IMR-90 (cell line): Measurements from ENCODE around the gene RIMS3. TPM values are rescaled to one million over a fixed set of nuclear protein-coding genes. Genes with fewer than 3 reads are reported as not detected.

Source experiments
- ATAC-seq: fragments of 200-7000 bp; cut with Tn5 transposase; 2 replicates; pipeline ENCODE4 v1.9.1; 2020; ENCODE audit warnings: low read depth, mild to moderate bottlenecking, moderate library complexity
- BruUV-seq: library from RNA; stranded (reverse); fragments of 400-500 nt; replicated peaks from 2 replicates; lab custom pipeline; 2021; lab: Mats Ljungman, UMichigan
- CTCF ChIA-PET: fragments of 300-600 bp; formaldehyde crosslinking; extraction: SDS; loops from one replicate; lab custom pipeline; 2021; ENCODE audit warnings: antibody characterized with exemption; lab: Yijun Ruan, JAX
- POLR2A ChIA-PET: fragments of 300-600 bp; sonication (Branson Sonifier 250); formaldehyde crosslinking; loops from one replicate; lab custom pipeline; 2022; ENCODE audit warnings: antibody characterized with exemption; ENCODE audit not compliant: unreplicated experiment; lab: Charles Lee
- DNase-seq: peaks from one replicate; pipeline ENCODE4 v3.0.0; 2013
- H2AFZ ChIP-seq: replicated peaks from 2 replicates; pipeline ENCODE3; 2013; ENCODE audit warnings: low read length, mild to moderate bottlenecking; ENCODE audit not compliant: poor library complexity
- H2AK5ac ChIP-seq: 2 replicates; pipeline ENCODE4 v1.6.1; 2013; ENCODE audit warnings: low read depth, low read length, inconsistent platforms
- H2AK9ac ChIP-seq: replicated peaks from 2 replicates; pipeline ENCODE3; 2013; ENCODE audit warnings: mild to moderate bottlenecking, low read depth, low read length, moderate library complexity; ENCODE audit not compliant: poor library complexity
- H2BK120ac ChIP-seq: 2 replicates; pipeline ENCODE4 v1.6.1; 2013; ENCODE audit warnings: low read depth, low read length, inconsistent platforms
- H2BK15ac ChIP-seq: 3 replicates; pipeline ENCODE4 v1.6.1; 2013; ENCODE audit warnings: low read depth, low read length, inconsistent platforms
- H2BK20ac ChIP-seq: 2 replicates; pipeline ENCODE4 v1.6.1; 2013; ENCODE audit warnings: low read depth, mild to moderate bottlenecking, inconsistent platforms, low read length, moderate library complexity
- H2BK5ac ChIP-seq: 2 replicates; pipeline ENCODE4 v1.6.1; 2013; ENCODE audit warnings: mild to moderate bottlenecking, low read depth, low read length, inconsistent platforms; ENCODE audit not compliant: poor library complexity, severe bottlenecking
- H3K14ac ChIP-seq: replicated peaks from 2 replicates; pipeline ENCODE4 v1.6.1; 2013; ENCODE audit warnings: low read depth, low read length, inconsistent platforms
- H3K18ac ChIP-seq: 2 replicates; pipeline ENCODE4 v1.6.1; 2013; ENCODE audit warnings: low read depth, low read length, control low read depth
- H3K23ac ChIP-seq: 2 replicates; pipeline ENCODE4 v1.6.1; 2013; ENCODE audit warnings: low read depth, low read length, inconsistent platforms
- H3K27ac ChIP-seq: 2 replicates; pipeline ENCODE4 v1.5.1; 2013; ENCODE audit warnings: mild to moderate bottlenecking, control low read depth, low read length; ENCODE audit not compliant: insufficient read depth
- H3K27me3 ChIP-seq: 2 replicates; pipeline ENCODE4 v1.6.1; 2013; ENCODE audit warnings: low read length; ENCODE audit not compliant: control insufficient read depth, insufficient read depth
- H3K36me3 ChIP-seq: 2 replicates; pipeline ENCODE4 v1.6.1; 2013; ENCODE audit warnings: low read length, mixed read lengths; ENCODE audit not compliant: control insufficient read depth, insufficient read depth
- H3K4ac ChIP-seq: 2 replicates; pipeline ENCODE4 v1.6.1; 2013; ENCODE audit warnings: low read depth, low read length, inconsistent platforms
- H3K4me1 ChIP-seq: 2 replicates; pipeline ENCODE4 v1.6.1; 2013; ENCODE audit warnings: low read length, mixed read lengths; ENCODE audit not compliant: control insufficient read depth, insufficient read depth
- H3K4me2 ChIP-seq: 2 replicates; pipeline ENCODE4 v1.6.1; 2013; ENCODE audit warnings: low read depth, mild to moderate bottlenecking, control low read depth, low read length, moderate library complexity
- H3K4me3 ChIP-seq: 2 replicates; pipeline ENCODE4 v1.5.1; 2013; ENCODE audit warnings: low read depth, mild to moderate bottlenecking, control low read depth, low read length, moderate library complexity; ENCODE audit not compliant: insufficient read depth
- H3K56ac ChIP-seq: 2 replicates; pipeline ENCODE4 v1.6.1; 2013; ENCODE audit warnings: low read length, inconsistent platforms; ENCODE audit not compliant: insufficient read depth; ENCODE audit errors: extremely low read depth
- H3K79me1 ChIP-seq, 2 experiments: 2 replicates each; pipeline ENCODE4 v1.6.1; 2013; ENCODE audit warnings: low read length in 2 of 2, inconsistent platforms in 1 of 2, low read depth in 1 of 2
- H3K9ac ChIP-seq: 2 replicates; pipeline ENCODE4 v1.6.1; 2013; ENCODE audit warnings: low read depth, low read length, control low read depth
- H3K9me1 ChIP-seq: 2 replicates; pipeline ENCODE4 v1.6.1; 2013; ENCODE audit warnings: low read length, inconsistent platforms; ENCODE audit not compliant: insufficient read depth
- H3K9me3 ChIP-seq: 2 replicates; pipeline ENCODE4 v1.6.1; 2013; ENCODE audit warnings: low read length; ENCODE audit not compliant: control insufficient read depth, insufficient read depth
- H4K20me1 ChIP-seq: 2 replicates; pipeline ENCODE4 v1.6.1; 2013; ENCODE audit warnings: low read length, inconsistent platforms; ENCODE audit not compliant: insufficient read depth
- H4K5ac ChIP-seq: 2 replicates; pipeline ENCODE4 v1.6.1; 2013; ENCODE audit warnings: mild to moderate bottlenecking, low read depth, low read length, control low read depth
- H4K8ac ChIP-seq, 2 experiments: 2 replicates each; pipeline ENCODE4 v1.6.1; 2013; ENCODE audit warnings: low read depth in 2 of 2, low read length in 2 of 2, control low read depth in 1 of 2, inconsistent platforms in 1 of 2
- H4K91ac ChIP-seq: 2 replicates; pipeline ENCODE4 v1.6.1; 2013; ENCODE audit warnings: low read depth, low read length, inconsistent platforms; ENCODE audit not compliant: insufficient read depth
- BHLHE40 ChIP-seq: fragments of 150-350 bp; IDR thresholded peaks from 2 replicates; pipeline ENCODE4 v1.6.1; 2016; ENCODE audit warnings: mild to moderate bottlenecking, low read depth, low read length
- CEBPB ChIP-seq: IDR thresholded peaks from 2 replicates; pipeline ENCODE4 v1.6.1; 2012; ENCODE audit warnings: low read depth, low read length, improper control_type of control experiment
- CHD1 ChIP-seq: IDR thresholded peaks from 2 replicates; pipeline ENCODE4 v1.6.1; 2012; ENCODE audit warnings: low read depth, low read length, improper control_type of control experiment
- CTCF ChIP-seq: conservative IDR thresholded peaks from 2 replicates; pipeline ENCODE4 v1.5.1; 2012; ENCODE audit warnings: mild to moderate bottlenecking, low read depth, low read length, improper control_type of control experiment
- FOS ChIP-seq: fragments of 150-350 bp; IDR thresholded peaks from 2 replicates; pipeline ENCODE4 v1.6.1; 2016; ENCODE audit warnings: low read depth, low read length
- MAZ ChIP-seq: IDR thresholded peaks from 2 replicates; pipeline ENCODE4 v1.6.1; 2012; ENCODE audit warnings: low read depth, mild to moderate bottlenecking, low read length, improper control_type of control experiment, moderate library complexity, borderline replicate concordance
- MXI1 ChIP-seq: IDR thresholded peaks from 2 replicates; pipeline ENCODE4 v1.6.1; 2012; ENCODE audit warnings: low read depth, mild to moderate bottlenecking, low read length, moderate library complexity, borderline replicate concordance
- NFE2L2 ChIP-seq: fragments of 150-350 bp; IDR thresholded peaks from 2 replicates; pipeline ENCODE4 v1.6.1; 2016; ENCODE audit warnings: low read depth, mild to moderate bottlenecking, low read length
- POLR2A ChIP-seq: IDR thresholded peaks from 2 replicates; pipeline ENCODE4 v1.6.1; 2012; ENCODE audit warnings: mild to moderate bottlenecking, low read depth, low read length
- RAD21 ChIP-seq: IDR thresholded peaks from 2 replicates; pipeline ENCODE4 v1.6.1; 2012; ENCODE audit warnings: low read length, improper control_type of control experiment
- RCOR1 ChIP-seq: IDR thresholded peaks from 2 replicates; pipeline ENCODE4 v1.6.1; 2012; ENCODE audit warnings: mild to moderate bottlenecking, low read length, improper control_type of control experiment; ENCODE audit not compliant: insufficient replicate concordance
- RFX5 ChIP-seq: IDR thresholded peaks from 2 replicates; pipeline ENCODE4 v1.8.0; 2012; ENCODE audit warnings: low read depth, mild to moderate bottlenecking, low read length, moderate library complexity
- SMC3 ChIP-seq: fragments of 150-350 bp; IDR thresholded peaks from 2 replicates; pipeline ENCODE4 v1.6.1; 2016; ENCODE audit warnings: low read depth, mild to moderate bottlenecking, antibody characterized with exemption, low read length, moderate library complexity
- USF2 ChIP-seq: fragments of 150-350 bp; IDR thresholded peaks from 2 replicates; pipeline ENCODE4 v1.6.1; 2017; ENCODE audit warnings: mild to moderate bottlenecking, antibody characterized with exemption, low read length, low read depth
- WGBS, 2 experiments: methylation state at CpG; one replicate each; pipeline versions ENCODE4 v1.1.5 to v1.1.7; 2013; ENCODE audit warnings: missing lambda C conversion rate in 2 of 2; ENCODE audit not compliant: insufficient read length in 1 of 2; ENCODE audit errors: extremely low coverage in 2 of 2; 5-methylcytosine and 5-hydroxymethylcytosine counted together
- dilution Hi-C: fragments of 300-500 bp; cut with HindIII; formaldehyde crosslinking; loops from one replicate; pipeline ENCODE4 v1.14.3; 2018; ENCODE audit warnings: low sequenced_read_pairs; ENCODE audit not compliant: unreplicated experiment
- in situ Hi-C: fragments of 300-500 bp; cut with MboI; formaldehyde crosslinking; loops from 3 replicates; pipeline ENCODE4 v1.14.3; 2019; ENCODE audit warnings: low sequenced_read_pairs, inconsistent platforms, mixed read lengths
- intact Hi-C: fragments of 100-400 bp; cut with micrococcal nuclease; formaldehyde crosslinking; loops from 2 replicates; pipeline ENCODE4 v1.10.0; 2022
- polyA plus RNA-seq, 3 experiments: library from polyadenylated mRNA; depleted of rRNA; stranded (reverse); fragments of >200 nt; gene quantifications; 2 replicates each; pipeline ENCODE4 v1.2.3, GENCODE V29; 2012; ENCODE audit warnings: low replicate concordance in 1 of 3
- total RNA-seq: library from RNA; depleted of rRNA; stranded (reverse); fragments of >200 nt; gene quantifications from 2 replicates; pipeline ENCODE4 v1.2.3, GENCODE V29; 2012
- TF ChIP-seq, protein P1 (sequence below): fragments of 150-350 bp; IDR thresholded peaks from 2 replicates; pipeline ENCODE4 v1.6.1; 2016; ENCODE audit warnings: low read depth, mild to moderate bottlenecking, low read length, moderate library complexity, borderline replicate concordance

The RIMS3 gene
- total and polyA plus RNA-seq, 2 of the 4 experiments (the other 2 are of a cell fraction), result 0.10 to 0.36 TPM

DNA sequence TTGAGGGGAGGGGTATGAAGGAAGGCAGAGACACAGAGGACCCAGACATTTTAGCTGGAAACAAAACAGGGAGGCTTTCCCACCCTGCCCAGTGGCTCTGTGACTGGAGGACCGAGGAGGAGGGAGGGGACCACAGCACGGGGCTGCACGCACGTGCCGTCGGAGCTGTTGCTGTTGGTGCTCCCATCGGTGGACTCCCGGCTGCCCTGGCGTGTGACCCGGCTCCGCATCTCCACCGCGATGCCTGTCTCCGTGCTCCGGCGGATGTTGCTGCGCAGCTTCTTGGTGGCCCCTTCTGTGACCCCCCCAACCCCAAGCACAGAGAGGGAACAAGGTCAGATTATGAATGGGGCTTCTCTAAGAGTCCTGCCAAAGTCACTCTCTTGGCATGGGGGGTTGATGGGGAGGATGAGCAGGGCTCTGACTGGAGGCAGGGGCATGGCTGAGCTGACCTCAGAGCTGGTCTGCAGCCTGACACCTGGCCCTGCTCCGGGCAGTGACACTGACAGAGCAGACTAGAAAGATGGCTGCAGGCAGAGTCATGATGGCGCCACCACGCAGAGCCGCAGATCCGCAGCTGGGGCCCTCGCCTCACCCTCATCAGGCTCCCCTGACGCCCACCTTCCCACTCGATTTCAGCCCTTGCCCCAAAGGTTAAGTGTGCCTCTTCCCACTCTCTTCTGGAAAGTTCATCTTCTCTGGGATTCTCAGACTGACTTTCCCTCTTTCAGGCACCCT, 29.6 kb downstream of the RIMS3 start:
- in situ Hi-C loops, result loop anchor here (25.0 kb wide), 1 partner anchor 326 kb away; no protein-coding TSS in a partner anchor
- Histone ChIP-seq H3K27ac (no peak overlapping the region), H4K20me1 (no peaks in the 10 kb centered on the region), H2BK20ac (no peak overlapping the region), H3K4me2 (no peak overlapping the region), H3K9me3 (no peaks in the 10 kb centered on the region), H4K8ac (no peak overlapping the region), H3K4ac (no peak overlapping the region), H3K79me1 (no peaks in the 10 kb centered on the region), H3K9ac (no peak overlapping the region), H3K27me3 (peaks cover 20% of the 10 kb centered on the region), H4K91ac (no peak overlapping the region), H3K36me3 (no peaks in the 10 kb centered on the region), H3K56ac (no peak overlapping the region), H3K4me1 (no peaks in the 10 kb centered on the region), H2BK15ac (no peak overlapping the region), H3K4me3 (no peak overlapping the region), H4K5ac (no peak overlapping the region), H2AFZ (no peak overlapping the region), H3K9me1 (no peaks in the 10 kb centered on the region), H2AK9ac (no peak overlapping the region), H2BK120ac (no peak overlapping the region), H3K18ac (no peak overlapping the region), H3K14ac (no peak overlapping the region), H2BK5ac (no peak overlapping the region), H3K23ac (no peak overlapping the region), H2AK5ac (no peak overlapping the region)
- POLR2A ChIA-PET, result no interaction called here
- DNase-seq, result no peak
- CTCF ChIA-PET, result no interaction called here
- intact Hi-C loops, result no loop called here
- dilution Hi-C loops, result no loop called here
- ATAC-seq, result no peak
- WGBS, 2 experiments, result 83% methylated on average over 9 of the region's 25 CpGs; no CpG with 5 or more reads in 1 of the 2 experiments
- BruUV-seq, result no TSS peak
- TF ChIP-seq, protein P1, sequence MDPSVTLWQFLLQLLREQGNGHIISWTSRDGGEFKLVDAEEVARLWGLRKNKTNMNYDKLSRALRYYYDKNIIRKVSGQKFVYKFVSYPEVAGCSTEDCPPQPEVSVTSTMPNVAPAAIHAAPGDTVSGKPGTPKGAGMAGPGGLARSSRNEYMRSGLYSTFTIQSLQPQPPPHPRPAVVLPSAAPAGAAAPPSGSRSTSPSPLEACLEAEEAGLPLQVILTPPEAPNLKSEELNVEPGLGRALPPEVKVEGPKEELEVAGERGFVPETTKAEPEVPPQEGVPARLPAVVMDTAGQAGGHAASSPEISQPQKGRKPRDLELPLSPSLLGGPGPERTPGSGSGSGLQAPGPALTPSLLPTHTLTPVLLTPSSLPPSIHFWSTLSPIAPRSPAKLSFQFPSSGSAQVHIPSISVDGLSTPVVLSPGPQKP, result no peak
- no peak for TF ChIP-seq BHLHE40
- no peak for TF ChIP-seq USF2
- no peak for TF ChIP-seq FOS
- no peak for TF ChIP-seq CTCF
- TF ChIP-seq NFE2L2, result no peak
- no peak for TF ChIP-seq SMC3
- TF ChIP-seq RAD21, result no peak
- no peak for TF ChIP-seq MXI1
- TF ChIP-seq POLR2A, result no peak
- TF ChIP-seq RCOR1, result no peak
- TF ChIP-seq MAZ, result no peak
- TF ChIP-seq CEBPB, result no peak
- no peak for TF ChIP-seq RFX5
- TF ChIP-seq CHD1, result no peak
